Tibial nerve (tissue), 4 donors: ENCODE results near the gene GSPT2.

Source experiments
- EP300 ChIP-seq, 2 donors: sonication (generic); formaldehyde crosslinking; IDR thresholded peaks; one replicate each; pipeline ENCODE4 v1.6.1; 2017; ENCODE audit warnings: antibody characterized with exemption in 2 of 2, mild to moderate bottlenecking in 1 of 2
- POLR2A ChIP-seq, 2 donors: fragments of 450-650 bp; IDR thresholded peaks; one replicate each; pipeline ENCODE4 v1.6.1; 2017; ENCODE audit warnings: antibody characterized with exemption in 2 of 2, mild to moderate bottlenecking in 2 of 2, moderate library complexity in 2 of 2
- TF ChIP-seq, protein P1 (sequence below), 5 experiments: fragments of 200-600 bp in 3 of 5; fragments of 450-650 bp in 2 of 5; sonication (generic) in 3 of 5; IDR thresholded peaks; one replicate each; pipeline ENCODE4 v1.5.1; 2016 to 2019; ENCODE audit warnings: antibody characterized with exemption in 5 of 5, mild to moderate bottlenecking in 3 of 5, moderate library complexity in 2 of 5

DNA sequence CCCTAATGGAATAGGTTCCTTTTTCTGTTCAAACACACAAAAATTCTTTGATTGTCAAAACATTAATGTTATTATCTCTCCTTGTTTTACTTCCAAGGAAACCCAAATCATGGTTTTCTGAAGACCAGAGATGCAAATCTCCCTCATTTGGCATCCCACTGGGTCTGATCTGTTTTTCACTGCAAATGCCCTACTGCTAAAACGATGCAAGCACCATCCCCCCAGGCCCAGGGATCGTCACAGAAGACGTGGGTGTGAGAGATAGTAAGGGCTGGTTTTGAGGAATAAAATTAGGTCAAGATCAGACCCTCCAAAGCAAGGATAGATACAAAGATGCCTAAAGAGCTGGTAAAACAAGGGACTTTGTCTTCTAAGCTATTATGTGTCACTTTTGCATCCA lies 33.6 kb downstream of the GSPT2 start:
- TF ChIP-seq, protein P1, sequence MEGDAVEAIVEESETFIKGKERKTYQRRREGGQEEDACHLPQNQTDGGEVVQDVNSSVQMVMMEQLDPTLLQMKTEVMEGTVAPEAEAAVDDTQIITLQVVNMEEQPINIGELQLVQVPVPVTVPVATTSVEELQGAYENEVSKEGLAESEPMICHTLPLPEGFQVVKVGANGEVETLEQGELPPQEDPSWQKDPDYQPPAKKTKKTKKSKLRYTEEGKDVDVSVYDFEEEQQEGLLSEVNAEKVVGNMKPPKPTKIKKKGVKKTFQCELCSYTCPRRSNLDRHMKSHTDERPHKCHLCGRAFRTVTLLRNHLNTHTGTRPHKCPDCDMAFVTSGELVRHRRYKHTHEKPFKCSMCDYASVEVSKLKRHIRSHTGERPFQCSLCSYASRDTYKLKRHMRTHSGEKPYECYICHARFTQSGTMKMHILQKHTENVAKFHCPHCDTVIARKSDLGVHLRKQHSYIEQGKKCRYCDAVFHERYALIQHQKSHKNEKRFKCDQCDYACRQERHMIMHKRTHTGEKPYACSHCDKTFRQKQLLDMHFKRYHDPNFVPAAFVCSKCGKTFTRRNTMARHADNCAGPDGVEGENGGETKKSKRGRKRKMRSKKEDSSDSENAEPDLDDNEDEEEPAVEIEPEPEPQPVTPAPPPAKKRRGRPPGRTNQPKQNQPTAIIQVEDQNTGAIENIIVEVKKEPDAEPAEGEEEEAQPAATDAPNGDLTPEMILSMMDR (IDR thresholded peaks at IDR 0.05), result no peak
- TF ChIP-seq POLR2A (IDR thresholded peaks at IDR 0.05), result no peak
- TF ChIP-seq EP300 (IDR thresholded peaks at IDR 0.05), result no peak
